ENCODE data around the gene COA8.

The COA8 gene

DNA sequence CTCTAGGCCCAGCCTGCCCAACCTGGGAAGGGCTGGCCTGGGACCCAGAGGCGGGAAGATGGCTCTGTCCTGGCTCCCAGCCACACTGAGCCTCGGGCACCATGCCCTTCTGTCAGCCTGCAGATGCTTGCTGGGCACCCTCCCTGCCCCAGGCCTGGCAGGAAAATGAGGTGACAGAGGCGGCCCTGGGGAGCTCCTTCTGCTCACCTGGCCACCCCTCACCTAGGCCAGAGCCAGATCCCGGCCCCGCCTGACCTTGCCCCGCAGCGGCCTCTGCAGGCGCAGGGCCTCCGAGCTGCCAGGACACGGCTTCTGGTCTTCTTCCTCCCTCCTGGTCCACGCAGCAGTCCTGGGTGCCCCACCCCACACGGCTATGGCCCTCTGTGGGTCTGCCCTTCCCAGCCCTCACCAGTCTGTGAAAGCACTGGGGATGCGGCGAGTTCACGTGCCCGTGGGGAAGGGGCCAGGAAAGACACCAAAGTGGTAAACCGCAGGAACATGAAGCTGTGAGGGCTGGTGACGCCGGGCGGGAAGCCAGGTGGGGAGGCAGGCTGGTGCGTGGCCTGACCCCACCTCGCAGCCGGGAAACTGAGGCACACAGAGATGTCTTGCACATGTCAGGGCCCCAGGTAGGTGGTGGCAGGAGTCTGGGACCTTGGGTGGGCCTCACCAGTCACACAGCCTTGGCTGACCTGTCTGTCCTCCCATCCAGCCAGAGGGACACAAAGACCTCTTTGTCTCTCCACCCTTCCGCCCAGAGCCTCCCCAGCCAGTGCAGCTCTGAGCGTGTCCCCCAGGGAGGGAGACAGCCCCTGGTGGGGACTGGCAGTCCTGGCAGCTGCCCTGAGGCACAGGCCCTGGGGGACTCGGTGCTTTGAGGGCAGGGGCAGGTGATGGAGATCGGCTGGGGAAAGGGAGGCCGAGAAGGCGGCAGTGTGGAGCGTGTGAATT lies 13.1 kb upstream of the COA8 start:
- FAIRE-seq: no peak

DNA sequence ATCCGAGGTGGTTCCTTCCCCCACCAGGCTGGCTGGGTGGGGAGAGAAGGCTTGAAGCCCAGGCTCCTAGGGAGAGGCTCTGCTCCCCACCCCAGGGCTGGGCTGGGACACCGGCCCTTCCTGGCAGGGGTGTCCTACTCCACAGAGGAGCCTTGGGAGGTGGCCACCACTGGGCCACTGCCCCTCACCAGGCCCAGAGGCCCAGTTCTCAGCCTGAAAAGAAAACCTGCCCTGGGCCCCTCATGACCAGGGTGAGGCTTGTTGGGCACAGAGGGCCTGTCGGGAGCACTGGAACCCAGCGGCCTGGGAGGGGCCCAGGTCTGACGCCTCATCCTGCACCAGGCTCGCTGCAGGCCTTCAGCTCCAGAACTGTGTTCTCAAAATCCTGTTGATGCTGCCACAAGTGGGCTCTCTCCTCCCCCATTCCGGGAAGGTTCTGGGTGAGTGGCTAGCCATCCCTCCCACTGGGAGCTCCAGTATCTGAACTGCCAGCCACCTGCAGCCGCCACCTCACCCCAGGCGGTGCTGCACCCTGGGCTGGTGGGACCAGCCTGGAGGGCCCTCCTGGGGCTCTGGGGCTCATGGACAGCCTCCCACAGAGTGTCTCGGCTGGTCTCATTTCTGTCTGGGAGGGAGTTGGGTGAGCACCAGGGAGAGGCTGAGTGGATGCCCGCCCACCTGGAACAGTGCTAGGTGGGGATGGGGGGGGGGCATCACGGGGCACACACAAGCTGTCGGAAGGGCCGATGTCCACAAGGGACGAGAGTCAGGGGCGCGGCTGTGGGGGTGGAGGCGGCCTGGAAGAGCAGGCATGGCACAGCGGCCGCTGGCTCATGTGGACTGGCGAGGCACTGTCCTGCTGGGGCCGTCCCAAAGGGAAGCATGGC lies 12.1 kb upstream of the COA8 start:
- no peak for FAIRE-seq

DNA sequence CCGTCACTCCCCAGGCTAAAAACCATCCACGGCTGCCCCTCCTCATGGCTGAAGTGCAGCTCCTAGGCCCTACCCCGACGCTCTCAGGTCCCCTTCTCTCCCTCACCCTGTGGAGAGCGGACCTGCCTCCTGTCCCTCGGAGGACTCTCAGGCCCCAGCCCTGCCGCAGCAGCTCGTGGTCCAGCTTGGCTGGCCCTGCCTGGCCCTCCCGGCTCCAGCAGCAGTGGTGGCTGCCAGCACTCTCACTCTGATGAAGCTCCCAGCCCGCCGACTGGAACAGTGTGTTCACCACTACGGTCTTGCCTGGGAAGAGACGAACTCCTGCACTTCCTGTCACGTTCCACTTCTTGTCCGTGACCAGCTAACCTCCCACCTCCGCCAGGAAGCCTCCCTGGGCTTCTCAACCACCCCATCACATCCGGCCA lies 11.4 kb upstream of the COA8 start:
- FAIRE-seq: no peak

DNA sequence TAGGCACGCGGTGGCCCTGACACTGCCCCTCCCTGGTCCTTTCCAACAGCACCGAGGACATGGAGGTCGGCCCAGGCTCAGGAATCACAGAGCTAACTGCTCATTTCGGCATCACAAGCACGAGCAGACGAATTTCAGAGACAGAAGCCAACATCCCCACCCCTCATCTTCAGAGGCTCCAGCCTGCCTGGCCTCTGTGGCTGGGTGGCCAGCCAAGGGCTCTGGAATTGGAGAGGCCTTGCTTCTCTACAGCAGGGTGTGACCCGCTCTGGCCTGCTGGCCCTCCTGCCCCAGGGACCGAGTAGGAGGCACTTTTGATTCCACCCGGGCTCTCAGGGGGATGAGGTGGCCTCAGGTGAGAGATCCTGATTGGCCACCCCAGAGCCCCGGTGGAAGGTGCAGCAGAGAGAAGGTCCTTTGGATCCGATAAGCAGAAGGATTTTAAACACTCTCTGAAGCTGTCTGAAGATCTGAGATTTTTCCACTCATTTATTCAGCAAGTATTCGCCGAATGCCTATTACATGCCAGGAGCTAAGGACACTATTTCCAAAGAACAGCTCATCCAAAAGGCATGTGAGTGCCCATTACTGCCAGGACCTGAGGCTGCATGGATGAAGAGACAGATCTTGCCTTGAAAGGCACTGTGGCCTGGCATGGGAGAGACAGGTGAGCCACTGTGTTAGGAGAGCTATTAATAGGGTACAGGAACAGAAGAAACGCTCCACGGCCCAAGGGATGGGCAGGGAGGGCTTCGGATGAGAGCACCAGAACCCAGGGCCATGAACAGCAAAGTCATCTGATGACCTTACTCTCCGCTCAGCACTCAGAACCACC lies 10.5 kb upstream of the COA8 start:
- no peak for FAIRE-seq

- no peak for FAIRE-seq
These were observed 9.9 kb upstream of the COA8 start for GRCh38 chr14:103552846-103553210.

- FAIRE-seq: no peak
These were observed 7.0 kb upstream of the COA8 start for GRCh38 chr14:103555559-103556337.

- no peak for FAIRE-seq
These were observed 5.6 kb upstream of the COA8 start for GRCh38 chr14:103556946-103557758.

DNA sequence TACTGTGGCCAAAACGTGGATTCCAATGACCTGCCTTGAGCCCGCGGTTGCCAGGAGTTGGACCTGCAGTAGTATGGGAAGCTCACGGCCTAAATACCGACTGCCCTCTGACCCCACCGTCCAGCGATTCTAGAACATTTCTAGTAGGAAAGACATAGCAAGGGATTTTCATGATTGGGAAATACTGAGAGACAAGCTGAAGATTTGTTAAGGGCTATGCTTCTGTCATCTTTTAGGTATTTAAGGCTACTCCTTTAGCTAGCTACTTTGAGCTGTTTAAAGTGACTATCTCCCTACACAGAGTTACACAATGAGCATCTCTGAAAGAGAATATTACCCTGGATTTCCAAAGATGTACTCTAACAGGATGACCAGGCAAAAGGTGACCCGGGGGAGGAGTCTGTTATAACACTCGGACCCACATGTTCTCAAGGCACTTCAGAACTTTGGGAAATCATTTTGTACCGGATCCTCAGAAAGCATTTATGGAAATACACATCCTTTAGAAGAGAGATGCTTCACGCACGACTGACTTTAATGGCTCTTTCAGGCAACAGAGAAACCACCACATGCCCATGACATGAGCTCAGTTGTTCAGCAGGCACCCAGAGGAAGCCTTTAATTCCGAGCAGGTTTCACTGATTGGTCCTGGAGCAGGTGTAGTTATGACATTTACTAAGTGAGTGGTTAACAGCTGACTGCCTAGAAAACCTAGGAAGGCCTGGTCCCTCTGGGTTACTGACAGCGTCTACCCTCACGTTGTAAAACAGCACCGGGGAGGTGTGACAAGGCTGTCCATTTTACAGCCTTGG lies 4.5 kb upstream of the COA8 start:
- FAIRE-seq: no peak

- FAIRE-seq: no peak
These were observed 3.0 kb upstream of the COA8 start for GRCh38 chr14:103559766-103560165.

- FAIRE-seq: no peak
These were observed 2.1 kb upstream of the COA8 start for GRCh38 chr14:103560691-103561090.

- FAIRE-seq: no peak
These were observed 1.2 kb upstream of the COA8 start for GRCh38 chr14:103561381-103562178.

GRCh38 chr14:103562179-103562428 lies 656 bp upstream of the COA8 start:
- FAIRE-seq: no peak

DNA sequence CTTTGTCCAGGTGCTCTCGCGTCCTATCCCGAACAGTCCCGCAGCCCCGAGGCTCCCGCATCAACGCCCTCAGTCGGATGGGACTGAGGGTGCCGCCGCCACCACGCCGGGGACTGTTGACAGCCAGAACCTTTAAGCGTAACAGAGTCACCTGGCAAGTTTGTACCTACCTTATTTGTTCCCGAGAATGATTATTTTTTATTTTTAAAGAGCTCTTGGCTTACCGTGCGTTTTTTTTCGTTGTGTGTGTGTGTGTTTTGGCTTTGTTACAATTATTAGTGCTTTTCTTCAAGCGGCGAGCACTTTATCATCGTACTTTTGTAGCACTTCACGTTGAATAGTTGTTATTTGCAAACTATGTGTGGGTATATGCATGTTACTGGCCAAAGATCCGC lies 463 bp downstream of the COA8 start:
- FAIRE-seq: no peak

GRCh38 chr14:103563844-103564505 lies 1.2 kb downstream of the COA8 start:
- FAIRE-seq: no peak

DNA sequence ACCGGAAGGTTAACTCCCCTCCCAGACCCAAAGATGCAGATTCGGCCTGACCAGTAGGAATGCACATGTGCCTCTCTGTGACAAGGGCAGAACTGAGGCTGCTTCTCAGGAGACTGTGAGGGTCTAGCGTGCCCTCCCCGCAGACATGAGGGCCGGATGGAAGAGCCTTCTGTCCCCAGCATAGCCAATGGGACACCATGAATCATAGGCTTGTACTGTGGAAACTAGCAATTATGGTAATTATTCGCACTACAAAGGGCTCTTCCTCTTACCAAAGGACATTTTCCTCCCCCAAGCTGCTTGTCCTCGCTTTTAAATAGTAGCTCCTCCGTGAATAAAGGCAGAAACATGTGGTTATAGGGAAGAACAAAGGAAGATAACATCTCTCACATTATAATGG lies 6.2 kb downstream of the COA8 start:
- no peak for FAIRE-seq

- FAIRE-seq: no peak
These were observed 6.6 kb downstream of the COA8 start for GRCh38 chr14:103569408-103569807.

DNA sequence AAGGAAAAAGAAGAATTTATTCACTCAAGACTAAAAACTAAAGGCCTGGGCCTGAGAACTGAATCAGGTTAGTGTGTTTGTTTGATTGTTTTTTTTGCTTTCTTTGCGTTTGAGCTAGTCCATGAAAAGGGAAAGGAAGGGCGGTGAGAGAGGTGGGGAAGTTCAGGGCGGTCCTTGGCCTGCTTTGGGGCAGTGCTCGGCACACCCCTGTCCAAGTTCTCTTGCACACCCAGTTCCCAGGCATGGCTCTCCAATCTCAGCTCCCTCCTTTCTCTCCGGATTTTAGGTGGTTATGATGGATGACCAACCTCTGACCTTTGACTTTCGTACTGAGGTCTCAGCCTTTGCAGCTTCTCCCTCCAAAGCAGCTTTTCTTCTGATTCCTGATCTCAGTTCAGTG lies 11.3 kb downstream of the COA8 start:
- FAIRE-seq: no peak

DNA sequence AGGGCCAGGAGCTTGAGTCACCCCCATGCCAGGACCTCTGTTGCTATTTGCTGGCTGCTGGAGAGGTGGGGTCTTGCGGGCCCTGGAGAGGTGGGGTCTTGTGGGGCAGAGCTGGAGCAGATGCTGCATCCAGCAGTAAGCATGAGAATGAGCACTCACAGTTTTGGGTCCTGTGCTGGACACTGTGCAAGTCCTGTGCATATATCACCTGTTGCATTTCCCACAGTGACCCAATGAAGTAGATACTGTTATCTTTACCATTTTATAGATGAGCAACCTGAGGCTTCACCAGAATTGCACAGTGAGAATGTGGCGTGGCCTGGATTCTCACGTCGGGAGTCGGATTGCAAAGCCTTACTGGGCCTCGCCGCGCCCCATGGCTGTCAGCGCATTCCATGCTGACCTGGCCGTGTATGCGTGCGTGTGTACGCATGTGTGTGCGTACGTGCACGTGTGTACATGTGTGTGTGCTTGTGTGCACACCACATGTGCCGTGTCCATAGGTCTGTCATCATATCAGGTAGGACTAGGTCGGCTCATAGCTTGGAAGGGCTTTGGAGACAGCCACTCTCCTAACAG lies 12.0 kb downstream of the COA8 start:
- FAIRE-seq: no peak
